Gastroesophageal sphincter (tissue), 4 donors: ENCODE measurements around the gene CLDN14. TPM values are rescaled to one million over a fixed set of nuclear protein-coding genes. Genes with fewer than 3 reads are reported as not detected.

Source experiments
- ATAC-seq: fragments of 150-250 bp; one replicate; pipeline ENCODE4 v1.9.1; 2016; ENCODE audit warnings: mild to moderate bottlenecking, moderate library complexity
- H3K27ac ChIP-seq, 4 donors: fragments of 200-600 bp; sonication (generic) in 3 of 4; 1 replicate in 3 of 4; 2 replicates in 1 of 4; pipeline ENCODE4 v1.5.1; 2016 to 2019
- H3K27me3 ChIP-seq: fragments of 200-600 bp; sonication (generic); one replicate; pipeline ENCODE4 v1.5.1; 2019
- H3K36me3 ChIP-seq, 2 donors: fragments of 200-600 bp; sonication (generic); one replicate each; pipeline ENCODE4 v1.5.1; 2019; ENCODE audit warnings: control low read depth in 1 of 2
- H3K4me1 ChIP-seq, 3 donors: fragments of 200-600 bp; sonication (generic); 1 replicate in 2 of 3; 2 replicates in 1 of 3; pipeline ENCODE4 v1.5.1; 2016 to 2019; ENCODE audit warnings: control low read depth in 2 of 3
- H3K4me3 ChIP-seq, 2 donors: fragments of 200-600 bp; sonication (generic); one replicate each; pipeline ENCODE4 v1.5.1; 2019; ENCODE audit warnings: mild to moderate bottlenecking in 1 of 2, moderate library complexity in 1 of 2
- H3K9me3 ChIP-seq, 3 donors: fragments of 200-600 bp; sonication (generic); one replicate each; pipeline ENCODE4 v1.5.1; 2017 to 2019; ENCODE audit warnings: control low read depth in 2 of 3
- CTCF ChIP-seq, 4 experiments: fragments of 200-600 bp in 2 of 4; fragments of 450-650 bp in 2 of 4; sonication (generic) in 1 of 4; IDR thresholded peaks; one replicate each; pipeline ENCODE4 v1.5.1; 2017 to 2019; ENCODE audit warnings: antibody characterized with exemption in 4 of 4, mild to moderate bottlenecking in 2 of 4, moderate library complexity in 2 of 4
- EP300 ChIP-seq: sonication (generic); formaldehyde crosslinking; IDR thresholded peaks from one replicate; pipeline ENCODE4 v1.6.1; 2017; ENCODE audit warnings: antibody characterized with exemption, mild to moderate bottlenecking
- POLR2A ChIP-seq, 2 donors: fragments of 450-650 bp; IDR thresholded peaks; one replicate each; pipeline ENCODE4 v1.6.1; 2017; ENCODE audit warnings: antibody characterized with exemption in 2 of 2, mild to moderate bottlenecking in 2 of 2, moderate library complexity in 1 of 2
- POLR2AphosphoS5 ChIP-seq: sonication (generic); formaldehyde crosslinking; IDR thresholded peaks from one replicate; pipeline ENCODE4 v1.6.1; 2017; ENCODE audit warnings: antibody characterized with exemption
- WGBS, 2 donors: methylation state at CpG; one replicate each; pipeline ENCODE4 v1.1.5; 2018; ENCODE audit warnings: low coverage in 1 of 2; 5-methylcytosine and 5-hydroxymethylcytosine counted together
- total RNA-seq, 4 donors: library from RNA; depleted of rRNA; stranded (reverse); fragments of >200 nt; gene quantifications; one replicate each; pipeline ENCODE4 v1.1.0, GENCODE V29; 2016

Gene CLDN14
- total RNA-seq, 4 donors from 2014 or later: 0.15 TPM; not detected in 3

GRCh38 chr21:36481639-36482038 lies 1.7 kb upstream of the CLDN14 start:
- no peak overlapping the region for H3K4me3 ChIP-seq
- no peaks in the 10 kb centered on the region for H3K4me1 ChIP-seq
- no peaks in the 10 kb centered on the region for H3K9me3 ChIP-seq
- 80 to 82% methylated on average over 5 of the region's 5 CpGs for WGBS, 2 donors
- ATAC-seq: no peak
- TF ChIP-seq POLR2AphosphoS5 (no peak), CTCF (IDR thresholded peaks at IDR 0.05) (no peak), POLR2A (IDR thresholded peaks at IDR 0.05) (no peak), EP300 (no peak)
- no peaks in the 10 kb centered on the region for H3K36me3 ChIP-seq
- no peak overlapping the region for H3K27ac ChIP-seq
- H3K27me3 ChIP-seq: no peaks in the 10 kb centered on the region

GRCh38 chr21:36480618-36481017 lies 696 bp upstream of the CLDN14 start:
- no peaks in the 10 kb centered on the region for H3K36me3 ChIP-seq
- no peaks in the 10 kb centered on the region for H3K27me3 ChIP-seq
- H3K9me3 ChIP-seq: no peaks in the 10 kb centered on the region
- H3K4me3 ChIP-seq: no peak overlapping the region
- no peaks in the 10 kb centered on the region for H3K4me1 ChIP-seq
- H3K27ac ChIP-seq: no peak overlapping the region
- WGBS, 2 donors: 83 to 100% methylated on average over 2 to 7 of the region's 12 CpGs
- TF ChIP-seq EP300: no peak
- TF ChIP-seq POLR2A (IDR thresholded peaks at IDR 0.05): no peak
- no peak for TF ChIP-seq POLR2AphosphoS5
- no peak for TF ChIP-seq CTCF (IDR thresholded peaks at IDR 0.05)
- ATAC-seq: no peak

- no peaks in the 10 kb centered on the region for H3K9me3 ChIP-seq
- H3K4me3 ChIP-seq: no peak overlapping the region
- ATAC-seq: no peak
- H3K36me3 ChIP-seq: no peaks in the 10 kb centered on the region
- 47% methylated on average over 5 of the region's 7 CpGs; no CpG with 5 or more reads in 1 of the 2 donors for WGBS, 2 donors
- no peaks in the 10 kb centered on the region for H3K4me1 ChIP-seq
- no peaks in the 10 kb centered on the region for H3K27me3 ChIP-seq
- H3K27ac ChIP-seq: no peak overlapping the region
- no peak for TF ChIP-seq POLR2AphosphoS5
- no peak for TF ChIP-seq EP300
- TF ChIP-seq POLR2A (IDR thresholded peaks at IDR 0.05): no peak
- no peak for TF ChIP-seq CTCF (IDR thresholded peaks at IDR 0.05)
These were observed 981 bp downstream of the CLDN14 start for GRCh38 chr21:36478941-36479340.

- Histone ChIP-seq H3K4me3 (no peak overlapping the region), H3K4me1 (no peaks in the 10 kb centered on the region), H3K9me3 (peaks cover 0 to 2% (median 0%) of the 10 kb centered on the region in 3 donors), H3K27ac (no peak overlapping the region), H3K27me3 (no peaks in the 10 kb centered on the region), H3K36me3 (no peaks in the 10 kb centered on the region)
- 58 to 66% methylated on average over 6 of the region's 6 CpGs for WGBS, 2 donors
- no peak for TF ChIP-seq EP300
- no peak for TF ChIP-seq POLR2A (IDR thresholded peaks at IDR 0.05)
- TF ChIP-seq POLR2AphosphoS5: no peak
- TF ChIP-seq CTCF (IDR thresholded peaks at IDR 0.05): no peak
- ATAC-seq: no peak
These were observed 1.7 kb downstream of the CLDN14 start for GRCh38 chr21:36478207-36478701.

- WGBS, 2 donors: 73 to 77% methylated on average over 4 to 5 of the region's 7 CpGs
- TF ChIP-seq EP300: no peak
- no peak for TF ChIP-seq CTCF (IDR thresholded peaks at IDR 0.05)
- no peak for TF ChIP-seq POLR2AphosphoS5
- TF ChIP-seq POLR2A (IDR thresholded peaks at IDR 0.05): no peak
- no peaks in the 10 kb centered on the region for H3K27me3 ChIP-seq
- no peaks in the 10 kb centered on the region for H3K4me1 ChIP-seq
- H3K9me3 ChIP-seq: peaks cover 0 to 9% (median 0%) of the 10 kb centered on the region in 3 donors
- H3K36me3 ChIP-seq: no peaks in the 10 kb centered on the region
- H3K27ac ChIP-seq: no peak overlapping the region
- H3K4me3 ChIP-seq: no peak overlapping the region
- no peak for ATAC-seq
These were observed 2.4 kb downstream of the CLDN14 start for GRCh38 chr21:36477559-36477958.
